K562 (cell line): ENCODE results near the gene HLA-E. TPM values are rescaled to one million over a fixed set of nuclear protein-coding genes. Genes with fewer than 3 reads are reported as not detected.

Source experiments
- ATAC-seq: fragments of 200-7000 bp; cut with Tn5 transposase; 3 replicates; pipeline ENCODE4 v1.9.1; 2020; ENCODE audit warnings: moderate library complexity
- BruUV-seq: library from RNA; stranded (reverse); fragments of 400-500 nt; replicated peaks from 2 replicates; lab custom pipeline; 2021; lab: Mats Ljungman, UMichigan
- CTCF ChIA-PET: fragments of 300-600 bp; formaldehyde crosslinking; extraction: SDS; loops from one replicate; lab custom pipeline; 2021; ENCODE audit warnings: low intra/inter-chr PET ratio; lab: Yijun Ruan, JAX
- POLR2A ChIA-PET: fragments of 300-600, 350-650 bp; sonication (Branson Sonifier 250); formaldehyde crosslinking; extraction: SDS; loops from one replicate; lab custom pipeline; 2021; ENCODE audit warnings: antibody characterized with exemption, inconsistent platforms; lab: Yijun Ruan, JAX
- DNase-seq, 4 experiments: peaks; one replicate each; pipeline versions ENCODE4 v3.0.0 to v3.0.0-alpha.2; 2011 to 2018; ENCODE audit warnings: low spot score in 3 of 4, mixed read lengths in 3 of 4; ENCODE audit errors: extremely low read depth in 1 of 4
- FAIRE-seq: peaks from 2 replicates; lab custom pipeline; 2011; peaks lifted over from hg19 to GRCh38; lab: Jason Lieb, UNC
- H2AFZ ChIP-seq: 2 replicates; pipeline ENCODE4 v1.6.0; 2011; ENCODE audit warnings: low read depth, low read length, control low read depth, inconsistent platforms
- H3K27ac ChIP-seq: fragments of 200-600 bp; 3 replicates; pipeline ENCODE4 v1.8.0; 2011; ENCODE audit warnings: low read depth, mild to moderate bottlenecking, control low read depth, inconsistent platforms, low read length, moderate library complexity, mixed read lengths; ENCODE audit errors: extremely low read depth
- H3K27me3 ChIP-seq, 2 experiments: fragments of 300-600 bp in 1 of 2; 2 replicates in 1 of 2; 3 replicates in 1 of 2; pipeline versions ENCODE4 v1.6.0 to v1.8.0; 2011; ENCODE audit warnings: inconsistent platforms in 2 of 2, low read length in 2 of 2, mild to moderate bottlenecking in 1 of 2, mixed read lengths in 1 of 2, moderate library complexity in 1 of 2; ENCODE audit not compliant: control insufficient read depth in 2 of 2, insufficient read depth in 2 of 2
- H3K36me3 ChIP-seq: fragments of 300-600 bp; 3 replicates; pipeline ENCODE4 v1.8.0; 2011; ENCODE audit warnings: mild to moderate bottlenecking, low read length, inconsistent platforms; ENCODE audit not compliant: control insufficient read depth, insufficient read depth
- H3K4me1 ChIP-seq, 2 experiments: fragments of 200-600 bp in 1 of 2; replicated peaks in 1 of 2; 2 replicates in 1 of 2; 3 replicates in 1 of 2; pipeline versions ENCODE4 v1.5.1 to v1.8.0; 2011; ENCODE audit warnings: inconsistent platforms in 2 of 2, low read length in 2 of 2, mild to moderate bottlenecking in 1 of 2, mixed read lengths in 1 of 2, moderate library complexity in 1 of 2; ENCODE audit not compliant: control insufficient read depth in 2 of 2, insufficient read depth in 2 of 2
- H3K4me2 ChIP-seq: 2 replicates; pipeline ENCODE4 v1.6.1; 2011; ENCODE audit warnings: low read length, control low read depth, inconsistent platforms, mixed read lengths; ENCODE audit not compliant: insufficient read depth
- H3K4me3 ChIP-seq: fragments of 200-600 bp; sonication (generic), shearing (Covaris generic); 2 replicates; pipeline ENCODE4 v1.5.1; 2016; ENCODE audit warnings: control low read depth, inconsistent platforms
- H3K79me2 ChIP-seq: fragments of 200-600 bp; 3 replicates; pipeline ENCODE4 v1.8.0; 2011; ENCODE audit warnings: low read length, inconsistent platforms; ENCODE audit not compliant: control insufficient read depth, insufficient read depth
- H3K9ac ChIP-seq, 2 experiments: 2 replicates each; pipeline versions ENCODE4 v1.6.0 to v1.6.1; 2011; ENCODE audit warnings: low read depth in 2 of 2, low read length in 2 of 2, control low read depth in 1 of 2, inconsistent platforms in 1 of 2, mild to moderate bottlenecking in 1 of 2, mixed read lengths in 1 of 2; ENCODE audit not compliant: insufficient read depth in 1 of 2
- H3K9me1 ChIP-seq: one replicate; pipeline ENCODE4 v1.6.0; 2011; ENCODE audit warnings: inconsistent platforms, mild to moderate bottlenecking, low read length, moderate library complexity; ENCODE audit not compliant: control insufficient read depth, insufficient read depth
- H3K9me3 ChIP-seq: replicated peaks from 2 replicates; pipeline ENCODE4 v1.5.1; 2011; ENCODE audit warnings: low read depth, low read length, inconsistent platforms; ENCODE audit not compliant: control insufficient read depth, insufficient read depth
- H4K20me1 ChIP-seq: replicated peaks from 2 replicates; pipeline ENCODE4 v1.6.1; 2011; ENCODE audit warnings: low read length, inconsistent platforms, mixed read lengths; ENCODE audit not compliant: control insufficient read depth, insufficient read depth
- CEBPZ ChIP-seq: fragments of 150-350 bp; IDR thresholded peaks from 2 replicates; pipeline ENCODE4 v1.6.1; 2014; ENCODE audit warnings: low read depth, mild to moderate bottlenecking, low read length, borderline replicate concordance
- CHD1 ChIP-seq: fragments of 200-600 bp; sonication (generic); IDR thresholded peaks from one replicate; pipeline ENCODE4 v1.6.1; 2012; ENCODE audit warnings: mild to moderate bottlenecking, moderate library complexity, low read length, inconsistent platforms
- IRF9 ChIP-seq: fragments of 450-650 bp; IDR thresholded peaks from 2 replicates; pipeline ENCODE4 v1.6.1; 2016; ENCODE audit warnings: missing biosample characterization, missing genetic modification characterization
- MBD1 ChIP-seq: fragments of 250-450 bp; sonication (Bioruptor Pico); IDR thresholded peaks from 2 replicates; pipeline ENCODE4 v1.8.0; 2022; ENCODE audit warnings: inconsistent platforms
- MXI1 ChIP-seq: IDR thresholded peaks from 2 replicates; pipeline ENCODE4 v1.6.1; 2011; ENCODE audit warnings: low read depth, mild to moderate bottlenecking, improper control_type of control experiment, low read length
- ZNF347 ChIP-seq: fragments of 450-650 bp; formaldehyde crosslinking; IDR thresholded peaks from 2 replicates; pipeline ENCODE4 v1.4.0; 2020; ENCODE audit warnings: low read depth, mild to moderate bottlenecking, moderate library complexity
- ZNF384 ChIP-seq: IDR thresholded peaks from 2 replicates; pipeline ENCODE4 v1.6.1; 2012; ENCODE audit warnings: low read depth, low read length, improper control_type of control experiment
- ZNF398 ChIP-seq: fragments of 250-450 bp; sonication (Bioruptor Pico); IDR thresholded peaks from 2 replicates; pipeline ENCODE4 v1.8.0; 2021; ENCODE audit warnings: moderate library complexity, mild to moderate bottlenecking, inconsistent platforms
- WGBS: fragments of 100-300 bp; shearing (Covaris generic); methylation state at CpG from one replicate; pipeline ENCODE4 v1.1.6; 2016; ENCODE audit warnings: low coverage, mixed read lengths; ENCODE audit not compliant: insufficient coverage; ENCODE audit errors: missing lambda C conversion rate; 5-methylcytosine and 5-hydroxymethylcytosine counted together
- in situ Hi-C: fragments of 300-500 bp; cut with MboI; formaldehyde crosslinking; loops from 4 replicates; pipeline ENCODE4 v1.15.0; 2018; ENCODE audit warnings: inconsistent platforms, mixed read lengths
- intact Hi-C: fragments of 100-400 bp; cut with micrococcal nuclease; formaldehyde crosslinking; loops from 2 replicates; pipeline ENCODE4 v1.14.2; 2022
- polyA plus RNA-seq, 8 experiments: library from polyadenylated mRNA; depleted of rRNA in 4 of 8; stranded (reverse) in 5 of 8; unstranded in 3 of 8; fragments of >200 nt; fragmentation: Nextera tagmentation in 2 of 8; fragmentation: Illumina TruSeq in 1 of 8; extraction: Ambion mirVana in 2 of 8; extraction: Trizol in 1 of 8; gene quantifications; 2 replicates each; pipeline versions ENCODE4 v1.2.1 to v1.2.3, GENCODE V29; 2011 to 2014; ENCODE audit warnings: inconsistent platforms in 1 of 8, missing spikeins in 1 of 8
- total RNA-seq, 7 experiments: library from RNA; depleted of rRNA in 6 of 7; stranded (reverse); fragments of >200 nt in 6 of 7; fragmentation: Illumina TruSeq in 2 of 7; extraction: Trizol in 2 of 7; gene quantifications; 2 replicates each; pipeline versions ENCODE4 v1.2.1 to v1.2.3, GENCODE V29; 2011 to 2021; ENCODE audit warnings: low replicate concordance in 1 of 7

HLA-E gene
- total and polyA plus RNA-seq, 9 of the 15 experiments (the other 6 are each of a cell fraction or from before 2014, with no cell fraction given): 3.2 to 39.9 (median 26.8) TPM

- ChIA-PET CTCF (no interaction called here), POLR2A (no interaction called here)
- Histone ChIP-seq H3K9ac (no peak overlapping the region), H3K4me3 (no peak overlapping the region), H3K36me3 (no peaks in the 10 kb centered on the region), H3K4me2 (no peak overlapping the region), H3K9me3 (no peaks in the 10 kb centered on the region), H3K4me1 (peaks cover 6 to 21% of the 10 kb centered on the region in 2 experiments; a peak in 2 of 5 replicates), H3K9me1 (no peaks in the 10 kb centered on the region), H3K27me3 (peaks cover 69% of the 10 kb centered on the region in 2 experiments), H4K20me1 (no peaks in the 10 kb centered on the region), H3K79me2 (no peaks in the 10 kb centered on the region), H2AFZ (no peak overlapping the region), H3K27ac (no peak overlapping the region)
- no peak for TF ChIP-seq ZNF384
- no peak for TF ChIP-seq ZNF398
- TF ChIP-seq CHD1: no peak
- no peak for TF ChIP-seq MXI1
- TF ChIP-seq IRF9 (tag): no peak
- TF ChIP-seq ZNF347 (CRISPR knock-in tag): no peak
- TF ChIP-seq MBD1 (CRISPR knock-in tag): no peak
- no peak for TF ChIP-seq CEBPZ
- in situ Hi-C loops (no loop called here), intact Hi-C loops (no loop called here)
- FAIRE-seq: no peak
- ATAC-seq: no peak
- DNase-seq: no peak
- WGBS: 9% methylated on average over 9 of the region's 9 CpGs
- BruUV-seq: no TSS peak
Measured at GRCh38 chr6:30463242-30463641, 26.1 kb upstream of the HLA-E start.
